Stomach (tissue), 4 donors: ENCODE data around the gene THAP8.

ENCODE experiments used
- POLR2AphosphoS5 ChIP-seq, 3 donors: sonication (generic); formaldehyde crosslinking; IDR thresholded peaks; one replicate each; pipeline ENCODE4 v1.6.1; 2016; ENCODE audit warnings: antibody characterized with exemption in 3 of 3
- TF ChIP-seq, protein P1 (sequence below), 7 experiments: fragments of 450-650 bp in 4 of 7; fragments of 200-600 bp in 3 of 7; sonication (generic) in 3 of 7; IDR thresholded peaks; one replicate each; pipeline ENCODE4 v1.5.1; 2016 to 2019; ENCODE audit warnings: antibody characterized with exemption in 7 of 7, control low read depth in 2 of 7, mild to moderate bottlenecking in 1 of 7

DNA sequence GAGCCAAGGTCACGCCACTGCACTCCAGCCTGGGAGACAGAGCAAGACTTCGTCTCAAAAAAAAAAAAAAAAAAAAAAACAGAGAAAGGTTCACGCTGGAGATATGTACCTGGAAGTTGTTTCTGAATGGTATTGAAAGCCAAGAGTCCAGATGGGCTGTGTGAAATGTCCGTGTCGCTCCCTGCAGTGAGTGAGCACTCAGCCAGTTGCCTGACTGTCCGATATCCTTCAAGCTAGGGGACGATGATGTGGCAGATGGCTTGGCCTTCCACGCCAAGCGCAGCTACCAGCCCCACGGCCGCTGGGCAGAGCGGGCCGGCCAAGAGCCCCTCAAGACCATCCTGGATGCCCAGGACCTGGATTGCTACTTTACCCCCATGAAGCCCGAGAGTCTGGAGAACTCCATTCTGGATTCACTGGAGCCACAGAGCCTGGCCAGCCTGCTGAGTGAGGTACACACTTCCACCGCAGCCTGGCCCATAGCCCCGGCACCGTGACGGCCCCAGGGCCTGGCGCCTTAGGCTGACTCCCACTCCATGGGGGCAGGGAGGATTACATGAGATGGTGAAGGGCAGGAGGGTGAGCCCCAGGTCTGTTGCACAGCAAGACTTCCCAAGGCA, 45.2 kb upstream of the THAP8 start:
- TF ChIP-seq, protein P1, sequence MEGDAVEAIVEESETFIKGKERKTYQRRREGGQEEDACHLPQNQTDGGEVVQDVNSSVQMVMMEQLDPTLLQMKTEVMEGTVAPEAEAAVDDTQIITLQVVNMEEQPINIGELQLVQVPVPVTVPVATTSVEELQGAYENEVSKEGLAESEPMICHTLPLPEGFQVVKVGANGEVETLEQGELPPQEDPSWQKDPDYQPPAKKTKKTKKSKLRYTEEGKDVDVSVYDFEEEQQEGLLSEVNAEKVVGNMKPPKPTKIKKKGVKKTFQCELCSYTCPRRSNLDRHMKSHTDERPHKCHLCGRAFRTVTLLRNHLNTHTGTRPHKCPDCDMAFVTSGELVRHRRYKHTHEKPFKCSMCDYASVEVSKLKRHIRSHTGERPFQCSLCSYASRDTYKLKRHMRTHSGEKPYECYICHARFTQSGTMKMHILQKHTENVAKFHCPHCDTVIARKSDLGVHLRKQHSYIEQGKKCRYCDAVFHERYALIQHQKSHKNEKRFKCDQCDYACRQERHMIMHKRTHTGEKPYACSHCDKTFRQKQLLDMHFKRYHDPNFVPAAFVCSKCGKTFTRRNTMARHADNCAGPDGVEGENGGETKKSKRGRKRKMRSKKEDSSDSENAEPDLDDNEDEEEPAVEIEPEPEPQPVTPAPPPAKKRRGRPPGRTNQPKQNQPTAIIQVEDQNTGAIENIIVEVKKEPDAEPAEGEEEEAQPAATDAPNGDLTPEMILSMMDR (IDR thresholded peaks at IDR 0.05) = no peak
- no peak for TF ChIP-seq POLR2AphosphoS5 (IDR thresholded peaks at IDR 0.05)
